Lower leg skin (tissue), 3 donors: ENCODE data around the gene FTH1.

Source experiments
- CTCF ChIP-seq, 3 donors: fragments of 450-650 bp; IDR thresholded peaks; one replicate each; pipeline ENCODE4 v1.5.1; 2016; ENCODE audit warnings: antibody characterized with exemption in 3 of 3, mild to moderate bottlenecking in 3 of 3, moderate library complexity in 2 of 3
- POLR2A ChIP-seq, 2 donors: fragments of 450-650 bp; IDR thresholded peaks; one replicate each; pipeline ENCODE4 v1.6.1; 2016 to 2017; ENCODE audit warnings: antibody characterized with exemption in 2 of 2, mild to moderate bottlenecking in 1 of 2, moderate library complexity in 1 of 2

DNA sequence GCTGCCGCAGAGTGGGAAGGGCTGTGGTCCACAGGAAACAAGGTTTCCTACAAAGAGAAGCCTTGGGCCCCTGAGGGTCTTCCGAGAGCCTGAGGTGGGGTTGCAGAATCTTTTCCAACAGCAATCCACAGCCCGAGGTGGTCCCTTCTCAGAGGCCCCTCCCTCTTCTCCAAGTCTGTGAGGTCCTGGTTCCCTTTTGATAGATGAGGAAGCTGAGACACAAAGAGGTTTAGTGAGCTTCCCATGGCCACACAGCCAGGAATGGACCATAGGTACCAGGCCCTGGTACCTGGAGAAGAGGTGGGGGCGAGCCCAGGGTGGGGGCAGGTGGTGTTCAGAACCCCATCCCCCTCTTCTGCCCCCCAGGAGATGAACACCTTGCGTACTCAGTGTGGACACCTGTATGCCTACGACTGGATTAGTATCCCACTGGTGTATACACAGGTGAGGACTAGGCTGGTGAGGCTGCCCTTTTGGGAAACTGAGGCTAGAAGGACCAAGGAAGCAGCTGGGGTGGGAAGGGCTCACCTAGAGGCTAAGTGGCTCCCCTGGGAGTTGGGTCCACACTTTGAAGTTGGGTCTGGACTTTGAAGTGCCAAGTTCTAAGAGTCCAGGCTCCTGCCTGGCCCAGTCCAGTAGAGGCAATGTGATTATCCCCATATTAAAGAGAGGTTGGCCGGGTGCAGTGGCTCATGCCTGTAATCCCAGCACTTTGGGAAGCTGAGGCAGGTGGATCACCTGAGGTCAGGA, 10.2 kb downstream of the FTH1 start:
- TF ChIP-seq CTCF (IDR thresholded peaks at IDR 0.05) (no peak), POLR2A (IDR thresholded peaks at IDR 0.05) (no peak)
